GM18867 (cell line): Measurements from ENCODE around the gene VTCN1.
"Not testable (repeated sequence)": the region's sequence is repeated elsewhere in the genome, so short reads cannot be mapped to it uniquely, and the experiment has no call there.

Experiments
- ATAC-seq: cut with Tn5 transposase; IDR thresholded peaks from one replicate; pipeline ENCODE4 v1.9.1; 2021; ENCODE audit warnings: mild to moderate bottlenecking, moderate library complexity; ENCODE audit not compliant: unreplicated experiment

Gene VTCN1

GRCh38 chr1:117101858-117102257, 108.9 kb downstream of the VTCN1 start:
- not testable (repeated sequence) for ATAC-seq

DNA sequence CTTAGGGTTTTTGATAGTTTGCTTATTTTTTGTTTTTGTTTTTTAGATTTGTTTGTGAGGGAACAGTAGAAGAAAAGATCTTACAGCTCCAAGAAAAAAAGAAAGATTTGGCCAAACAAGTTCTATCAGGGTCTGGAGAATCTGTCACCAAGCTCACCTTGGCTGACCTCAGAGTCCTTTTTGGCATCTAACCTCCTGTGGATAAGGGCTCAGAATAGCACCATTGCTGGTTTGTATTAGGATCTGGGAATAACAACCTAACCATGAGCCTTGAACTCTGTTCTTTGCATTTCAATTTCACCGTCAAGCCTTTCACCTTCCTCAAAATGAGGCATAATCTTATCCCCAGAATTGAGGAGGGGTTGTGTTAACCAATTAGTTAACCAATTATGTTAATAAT, 109.4 kb downstream of the VTCN1 start:
- no peak for ATAC-seq

DNA sequence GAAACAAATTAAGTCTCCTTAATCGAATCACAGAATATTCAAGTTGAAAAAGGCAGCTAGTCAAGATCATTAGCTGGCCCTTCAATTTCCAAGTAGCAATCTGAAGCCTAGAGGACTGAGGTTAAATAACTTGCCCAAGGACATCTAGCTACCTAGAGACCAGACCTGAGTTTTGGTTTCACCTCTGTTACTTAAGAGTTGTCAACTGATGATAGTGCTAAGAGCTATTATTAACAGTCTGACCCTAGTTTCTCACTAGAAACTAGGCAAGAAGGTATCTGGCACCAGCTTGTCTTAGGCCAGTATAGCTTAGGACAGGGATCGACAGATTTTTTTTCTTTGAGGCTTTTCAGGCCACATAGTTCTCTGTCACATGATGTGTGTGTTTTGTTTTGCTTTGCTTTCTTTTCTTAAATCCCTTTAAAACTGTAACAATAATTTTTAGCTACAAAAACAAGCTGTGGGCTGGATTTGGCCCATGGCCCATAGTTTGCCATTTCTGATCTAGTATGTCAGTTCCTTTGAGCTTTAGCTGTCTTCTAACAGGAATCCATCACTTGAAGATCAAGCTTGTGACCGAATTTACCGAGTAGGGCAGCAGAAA, 112.3 kb downstream of the VTCN1 start:
- peak; percentile 76 for ATAC-seq

- ATAC-seq: no peak
Measured at GRCh38 chr1:117097443-117097842, 113.3 kb downstream of the VTCN1 start.

DNA sequence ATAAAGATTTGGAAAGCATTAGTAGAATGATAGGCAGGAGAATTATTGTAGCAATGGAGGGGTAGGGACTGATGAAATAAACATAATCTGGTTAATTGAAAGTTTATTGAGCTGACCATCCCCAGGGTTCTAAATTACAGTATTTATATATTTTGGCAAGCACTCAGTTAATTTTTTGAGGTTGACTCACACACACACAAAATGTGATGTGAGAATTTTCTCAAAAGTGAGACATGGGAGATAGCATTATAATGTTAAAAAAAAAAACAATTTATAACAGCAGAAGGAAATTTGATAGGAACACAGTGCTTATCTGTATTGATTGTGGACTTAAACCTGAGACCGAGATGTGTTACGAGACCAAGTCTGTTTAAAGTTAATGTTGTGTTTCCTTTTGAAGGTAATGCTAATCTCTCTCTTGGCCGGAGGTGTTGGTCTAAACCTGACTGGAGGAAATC, 113.7 kb downstream of the VTCN1 start:
- no peak for ATAC-seq

GRCh38 chr1:117094841-117095604, 115.7 kb downstream of the VTCN1 start:
- no peak for ATAC-seq

- peak; percentile 75 for ATAC-seq
Measured at GRCh38 chr1:117093870-117094621, 116.7 kb downstream of the VTCN1 start.
